Memory B cell (primary cell): ENCODE data around the gene CMTM3.
A peak's percentile ranks its signal among the peaks of the same experiment; 100 is the strongest.
"Not testable (repeated sequence)": the region's sequence is repeated elsewhere in the genome, so short reads cannot be mapped to it uniquely, and the experiment has no call there.

ENCODE experiments used
- ATAC-seq: fragments of 150-1000 bp; cut with Tn5 transposase; 2 replicates; pipeline ENCODE4 v1.10.0; 2021; ENCODE audit warnings: low read depth, mild to moderate bottlenecking, moderate library complexity
- DNase-seq, 2 donors: peaks; one replicate each; pipeline ENCODE4 v3.0.0; 2022; ENCODE audit warnings: low spot score in 2 of 2
- H3K27ac Mint-ChIP-seq: one replicate; pipeline ENCODE4 v1.8.0; 2022; ENCODE audit warnings: mild to moderate bottlenecking, moderate library complexity, mixed read lengths
- H3K27me3 Mint-ChIP-seq: one replicate; pipeline ENCODE4 v1.8.0; 2022; ENCODE audit warnings: mixed read lengths
- H3K36me3 Mint-ChIP-seq: one replicate; pipeline ENCODE4 v1.8.0; 2022; ENCODE audit warnings: mild to moderate bottlenecking, mixed read lengths
- H3K4me1 Mint-ChIP-seq: one replicate; pipeline ENCODE4 v1.8.0; 2022; ENCODE audit warnings: mixed read lengths
- H3K4me3 Mint-ChIP-seq: one replicate; pipeline ENCODE4 v1.8.0; 2022; ENCODE audit warnings: mild to moderate bottlenecking, moderate library complexity, mixed read lengths
- H3K9me3 Mint-ChIP-seq: one replicate; pipeline ENCODE4 v1.8.0; 2022; ENCODE audit warnings: mixed read lengths

Gene CMTM3, protein sequence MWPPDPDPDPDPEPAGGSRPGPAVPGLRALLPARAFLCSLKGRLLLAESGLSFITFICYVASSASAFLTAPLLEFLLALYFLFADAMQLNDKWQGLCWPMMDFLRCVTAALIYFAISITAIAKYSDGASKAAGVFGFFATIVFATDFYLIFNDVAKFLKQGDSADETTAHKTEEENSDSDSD

DNA sequence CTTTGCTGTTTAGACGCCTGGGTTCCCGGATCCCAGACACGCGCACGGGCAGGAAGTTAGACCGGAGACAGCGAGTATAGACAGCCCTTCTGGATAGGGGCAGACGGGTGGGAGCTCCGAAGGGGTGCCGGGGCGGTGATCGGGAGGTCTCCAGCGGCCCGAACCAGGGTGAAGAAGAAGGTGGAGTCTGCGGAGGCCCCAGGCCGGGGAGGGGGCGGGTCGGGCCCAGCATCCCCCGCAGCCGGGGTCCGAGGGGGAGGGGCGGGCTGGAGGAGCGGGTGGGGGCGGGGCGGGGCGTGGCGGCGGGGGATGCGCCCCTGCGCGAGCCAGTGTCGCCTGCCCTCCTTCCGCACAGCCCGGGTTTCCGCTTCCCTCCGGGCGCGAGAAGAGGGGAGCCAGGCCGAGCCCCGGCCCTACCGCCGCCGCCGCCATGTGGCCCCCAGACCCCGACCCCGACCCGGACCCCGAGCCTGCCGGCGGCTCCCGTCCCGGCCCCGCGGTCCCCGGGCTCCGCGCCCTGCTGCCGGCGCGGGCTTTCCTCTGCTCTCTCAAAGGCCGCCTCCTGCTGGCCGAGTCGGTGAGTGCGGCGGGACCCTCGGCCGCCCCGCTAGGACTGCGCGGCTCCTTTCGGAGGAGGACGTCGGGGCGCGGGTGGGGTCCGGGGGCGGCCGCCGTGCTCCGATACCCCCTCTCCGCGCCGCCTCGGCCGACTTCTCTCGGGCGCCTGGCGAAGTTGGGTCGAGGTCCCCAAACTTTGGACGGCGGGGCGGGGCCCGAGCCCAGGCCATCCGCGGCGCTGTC lies at the start of gene CMTM3:
Gene CMTM3 (plus strand): TSS at position 329 of the 801 bp plus-strand sequence. CDS start 102 bp downstream, at position 431.
- peaks cover 6% of the 10 kb centered on the region for H3K9me3 Mint-ChIP-seq
- H3K27me3 Mint-ChIP-seq: peaks cover 31% of the 10 kb centered on the region
- peak within 1 kb of the TSS; percentile 9 for H3K27ac Mint-ChIP-seq
- DNase-seq: peak; percentile 63 to 78
- peaks cover 4% of the 10 kb centered on the region for H3K36me3 Mint-ChIP-seq
- peak within 1 kb of the TSS; percentile 84 for H3K4me3 Mint-ChIP-seq
- ATAC-seq: peak; percentile 61
- peaks cover 25% of the 10 kb centered on the region for H3K4me1 Mint-ChIP-seq

DNA sequence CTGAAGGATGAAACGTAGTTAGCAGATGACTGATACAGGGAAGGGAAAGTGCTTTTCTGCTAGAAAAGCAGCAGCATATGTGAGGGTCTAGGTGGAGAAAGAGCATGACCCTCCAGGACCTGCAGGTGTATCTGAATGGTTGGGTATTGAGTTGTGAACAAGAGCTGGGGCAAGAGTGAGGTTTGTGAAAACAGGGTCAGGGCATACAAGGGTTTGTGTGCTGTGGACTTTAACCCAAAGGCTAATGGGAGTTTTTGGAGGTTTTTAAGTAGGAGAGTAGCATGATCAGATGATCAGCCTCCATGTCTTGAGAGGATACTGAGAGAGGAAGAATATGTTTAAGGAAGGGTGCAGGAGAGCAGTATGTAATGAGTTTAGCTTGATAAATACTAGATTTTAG lies 44.4 kb upstream of the CMTM3 start:
- H3K4me3 Mint-ChIP-seq: no peak overlapping the region
- peaks cover 25% of the 10 kb centered on the region for H3K36me3 Mint-ChIP-seq
- no peaks in the 10 kb centered on the region for H3K27me3 Mint-ChIP-seq
- H3K27ac Mint-ChIP-seq: peak overlapping the region; percentile 3
- peaks cover 35% of the 10 kb centered on the region for H3K4me1 Mint-ChIP-seq
- ATAC-seq: no peak
- no peak for DNase-seq
- no peaks in the 10 kb centered on the region for H3K9me3 Mint-ChIP-seq

DNA sequence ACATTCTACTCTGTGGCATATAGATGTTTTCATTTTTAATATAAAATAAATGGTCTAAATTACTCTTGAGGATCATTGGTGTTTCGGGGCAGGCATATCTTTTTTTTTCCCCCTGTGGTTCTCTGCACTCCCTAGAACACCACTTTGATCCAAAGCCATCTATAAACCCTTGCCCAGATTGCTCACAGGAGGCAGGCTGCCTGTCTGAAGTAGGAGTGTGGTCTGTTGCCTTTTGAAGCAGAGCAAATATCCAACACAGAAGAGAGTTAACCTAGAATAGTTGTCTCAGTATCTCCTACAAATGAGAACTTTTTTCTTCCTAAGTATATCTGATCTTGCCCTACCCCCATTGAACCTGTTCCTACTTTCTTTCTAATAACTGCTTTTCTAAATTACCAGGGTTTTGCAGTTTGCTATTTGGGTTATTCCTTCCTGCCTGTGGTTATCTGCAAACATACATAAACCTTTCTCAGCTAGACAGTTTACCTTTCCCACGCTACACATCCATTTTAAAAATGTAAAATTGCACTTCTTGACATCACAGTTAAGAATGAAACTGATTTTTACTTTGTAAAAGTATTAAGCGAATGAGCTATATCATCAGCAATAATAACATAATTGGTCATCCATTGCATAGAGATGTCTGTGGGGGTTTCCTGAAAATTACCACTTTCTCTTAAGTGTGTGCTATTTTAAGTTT lies 43.0 kb upstream of the CMTM3 start:
- DNase-seq (no peak), ATAC-seq (no peak)
- Mint-ChIP-seq H3K36me3 (peaks cover 23% of the 10 kb centered on the region), H3K9me3 (no peaks in the 10 kb centered on the region), H3K27me3 (no peaks in the 10 kb centered on the region), H3K27ac (peak overlapping the region; percentile 18), H3K4me3 (no peak overlapping the region), H3K4me1 (peaks cover 23% of the 10 kb centered on the region)

DNA sequence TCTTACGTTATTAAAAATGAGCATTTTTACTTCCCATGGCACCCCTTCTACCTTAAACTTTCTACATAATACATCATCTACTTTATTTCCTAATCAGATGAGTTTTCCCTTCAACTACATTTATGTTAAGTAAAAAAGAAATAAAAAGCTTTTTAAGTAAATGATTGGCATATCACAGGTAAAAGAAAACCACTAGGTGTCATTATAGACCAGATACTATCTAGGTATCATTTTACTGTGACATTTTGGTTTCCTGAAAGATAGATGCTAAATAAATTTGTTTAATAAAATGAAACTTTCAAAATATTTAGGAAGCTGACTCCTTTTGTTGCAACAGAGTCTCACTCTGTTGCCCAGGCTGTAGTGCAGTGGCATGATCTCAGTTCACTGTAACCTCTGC lies 42.1 kb upstream of the CMTM3 start:
- no peaks in the 10 kb centered on the region for H3K9me3 Mint-ChIP-seq
- H3K4me1 Mint-ChIP-seq: peaks cover 22% of the 10 kb centered on the region
- no peak overlapping the region for H3K4me3 Mint-ChIP-seq
- H3K27me3 Mint-ChIP-seq: no peaks in the 10 kb centered on the region
- no peak overlapping the region for H3K27ac Mint-ChIP-seq
- DNase-seq (no peak), ATAC-seq (no peak)
- peaks cover 27% of the 10 kb centered on the region for H3K36me3 Mint-ChIP-seq

DNA sequence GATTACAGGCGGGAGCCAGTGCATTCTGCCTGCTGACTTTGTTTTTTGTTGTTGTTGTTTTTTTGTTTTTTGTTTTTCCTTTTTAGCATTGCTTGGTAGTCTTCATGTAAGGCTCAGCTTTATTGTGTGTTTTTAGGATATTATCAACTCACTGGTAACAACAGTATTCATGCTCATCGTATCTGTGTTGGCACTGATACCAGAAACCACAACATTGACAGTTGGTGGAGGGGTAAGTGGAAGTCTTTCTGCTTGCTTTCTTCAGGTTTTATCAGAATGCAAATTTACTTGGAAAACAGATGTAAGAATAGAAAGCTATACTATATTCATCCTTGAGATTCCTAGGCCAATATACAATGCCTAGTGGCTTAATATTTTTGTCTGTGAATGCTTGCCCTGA lies 41.5 kb upstream of the CMTM3 start:
- H3K36me3 Mint-ChIP-seq: peaks cover 26% of the 10 kb centered on the region
- no peaks in the 10 kb centered on the region for H3K27me3 Mint-ChIP-seq
- no peak overlapping the region for H3K4me3 Mint-ChIP-seq
- peaks cover 19% of the 10 kb centered on the region for H3K4me1 Mint-ChIP-seq
- no peak for DNase-seq
- no peaks in the 10 kb centered on the region for H3K9me3 Mint-ChIP-seq
- H3K27ac Mint-ChIP-seq: no peak overlapping the region
- ATAC-seq: no peak

DNA sequence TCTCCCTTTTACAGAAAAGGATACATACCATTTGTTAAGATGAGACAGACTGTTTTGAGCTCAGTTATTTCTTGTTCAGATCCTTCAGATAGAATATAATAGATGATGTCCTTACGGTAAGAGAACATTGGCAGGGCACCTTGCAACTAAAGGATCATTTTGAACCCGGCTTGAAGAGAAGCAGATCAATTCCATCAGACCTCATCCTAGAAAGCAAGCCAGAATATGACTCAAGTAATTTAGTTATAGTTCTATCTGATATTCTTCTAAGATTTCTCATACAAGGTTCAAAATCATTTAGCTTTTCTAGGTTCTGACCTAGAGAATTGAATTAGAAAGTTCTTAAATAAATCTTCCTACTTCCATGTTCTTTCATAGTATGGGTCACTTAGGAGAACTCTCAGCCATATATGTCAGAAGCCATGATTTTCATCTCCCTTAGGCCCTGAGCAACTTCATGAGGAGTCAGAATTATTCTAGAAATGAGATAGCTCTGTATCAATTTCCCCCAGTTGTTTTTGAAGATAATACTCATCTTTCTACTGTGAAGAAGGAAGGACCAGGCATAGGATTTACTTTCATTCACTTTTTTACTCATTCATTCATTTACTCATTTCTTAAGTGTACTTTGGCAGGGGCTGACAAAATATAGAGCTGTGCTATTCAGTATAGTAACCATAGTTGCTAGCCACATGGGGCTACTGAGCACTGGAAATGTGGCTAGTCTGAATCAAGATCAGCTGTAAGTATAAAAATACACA lies 40.8 kb upstream of the CMTM3 start:
- no peak overlapping the region for H3K4me3 Mint-ChIP-seq
- no peak for DNase-seq
- H3K9me3 Mint-ChIP-seq: no peaks in the 10 kb centered on the region
- H3K36me3 Mint-ChIP-seq: peaks cover 22% of the 10 kb centered on the region
- no peaks in the 10 kb centered on the region for H3K27me3 Mint-ChIP-seq
- H3K27ac Mint-ChIP-seq: no peak overlapping the region
- no peak for ATAC-seq
- H3K4me1 Mint-ChIP-seq: peaks cover 19% of the 10 kb centered on the region

DNA sequence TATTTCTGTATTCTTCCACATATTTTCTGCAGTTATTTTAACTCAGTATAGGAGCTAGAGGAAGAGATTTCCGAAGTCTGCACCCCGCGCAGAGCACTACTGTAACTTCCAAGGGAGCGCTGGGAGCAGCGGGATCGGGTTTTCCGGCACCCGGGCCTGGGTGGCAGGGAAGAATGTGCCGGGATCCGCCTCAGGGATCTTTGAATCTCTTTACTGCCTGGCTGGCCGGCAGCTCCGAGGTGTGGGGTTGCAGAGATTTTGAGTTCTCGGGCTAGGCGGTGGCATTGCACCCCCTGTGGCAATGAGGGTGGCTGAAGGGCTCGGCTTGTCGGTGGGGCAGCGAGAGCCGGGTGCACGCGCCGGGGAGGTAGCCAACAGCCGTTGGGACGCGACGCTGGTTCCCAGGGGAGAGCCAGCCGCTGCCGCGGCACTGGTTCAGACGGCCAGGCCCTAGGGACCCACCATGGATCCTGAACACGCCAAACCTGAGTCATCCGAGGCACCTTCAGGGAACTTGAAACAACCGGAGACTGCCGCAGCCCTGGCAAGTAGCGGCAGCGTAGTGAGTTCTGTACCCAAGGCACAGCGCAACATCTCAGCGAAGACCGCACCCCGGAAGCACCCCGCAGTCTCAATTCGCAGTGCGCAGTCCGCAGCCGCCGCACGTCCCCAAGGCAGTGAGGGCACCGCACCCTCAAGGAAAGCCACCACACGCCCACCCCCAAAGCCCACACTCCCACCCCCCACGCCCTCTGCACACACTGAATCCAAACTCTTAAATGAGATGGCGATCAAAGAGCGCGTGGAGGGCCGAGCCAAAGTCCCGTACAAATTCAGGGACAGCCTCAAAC lies 38.2 kb upstream of the CMTM3 start, which contains the start of gene CMTM1:
Gene CMTM1 (plus strand): TSS at position 389 of the 851 bp plus-strand sequence. CDS start 75 bp downstream, at position 464.
- Mint-ChIP-seq H3K27me3 (no peaks in the 10 kb centered on the region), H3K9me3 (no peaks in the 10 kb centered on the region), H3K4me3 (no peak within 1 kb of the TSS), H3K4me1 (peaks cover 10% of the 10 kb centered on the region), H3K27ac (no peak within 1 kb of the TSS), H3K36me3 (peaks cover 14% of the 10 kb centered on the region)
- no peak for ATAC-seq
- DNase-seq: no peak

DNA sequence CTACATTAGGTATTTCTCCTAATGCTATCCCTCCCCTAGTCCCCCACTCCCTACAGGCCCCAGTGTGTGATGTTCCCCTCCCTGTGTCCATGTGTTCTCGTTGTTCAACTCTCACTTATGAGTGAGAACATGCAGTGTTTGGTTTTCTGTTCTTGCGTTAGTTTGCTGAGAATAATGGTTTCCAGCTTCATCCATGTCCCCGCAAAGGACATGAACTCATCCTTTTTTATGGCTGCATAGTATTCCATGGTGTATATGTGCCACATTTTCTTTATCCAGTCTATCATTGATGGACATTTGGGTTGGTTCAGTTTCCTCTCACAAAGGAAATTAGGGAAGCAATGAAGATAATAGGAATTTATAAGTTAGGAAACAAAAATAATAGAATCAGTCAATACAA lies 37.2 kb upstream of the CMTM3 start:
- H3K4me3 Mint-ChIP-seq, H3K4me1 Mint-ChIP-seq, H3K9me3 Mint-ChIP-seq, DNase-seq, H3K27ac Mint-ChIP-seq, H3K27me3 Mint-ChIP-seq, ATAC-seq: not testable (repeated sequence)
- H3K36me3 Mint-ChIP-seq: peaks cover 13% of the 10 kb centered on the region

DNA sequence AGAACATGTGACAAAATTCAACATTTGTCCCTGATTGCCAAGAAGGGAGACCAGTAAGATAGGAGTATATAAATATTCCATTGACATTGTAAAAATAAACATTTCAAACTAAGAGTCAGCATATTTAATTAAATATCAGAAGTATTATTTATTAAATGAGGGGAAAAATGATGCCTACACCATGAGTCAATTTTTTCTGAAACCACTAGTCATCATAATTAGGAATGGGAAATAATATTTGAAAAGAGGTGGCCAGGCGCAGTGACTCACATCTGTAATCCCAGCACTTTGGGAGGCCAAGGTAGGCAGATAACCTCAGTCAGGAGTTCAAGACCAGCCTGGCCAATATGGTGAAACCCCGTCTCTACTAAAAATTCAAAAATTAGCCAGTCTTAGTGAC lies 36.1 kb upstream of the CMTM3 start:
- DNase-seq (no peak), ATAC-seq (no peak)
- Mint-ChIP-seq H3K36me3 (peaks cover 13% of the 10 kb centered on the region), H3K27me3 (no peaks in the 10 kb centered on the region), H3K9me3 (no peaks in the 10 kb centered on the region), H3K4me3 (no peak overlapping the region), H3K27ac (no peak overlapping the region), H3K4me1 (peaks cover 5% of the 10 kb centered on the region)

DNA sequence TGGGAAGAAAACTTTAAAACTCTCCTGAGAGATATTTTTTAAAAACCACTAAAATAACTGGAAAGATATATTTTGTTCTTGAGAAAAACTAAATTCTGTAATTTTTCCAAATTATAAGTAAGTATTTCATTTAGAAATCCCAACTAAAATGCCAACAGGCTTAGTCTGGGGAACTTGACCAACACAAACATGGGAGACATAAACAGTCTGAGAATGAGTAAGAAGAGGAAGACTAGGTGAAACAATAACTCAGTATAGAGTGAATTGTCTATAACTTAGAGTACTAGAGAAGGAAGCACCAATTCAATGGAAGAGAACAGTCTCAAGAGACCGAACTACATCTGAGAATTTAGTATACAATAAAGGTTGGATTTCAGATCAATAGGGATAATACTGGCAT lies 35.4 kb upstream of the CMTM3 start:
- Mint-ChIP-seq H3K9me3 (no peaks in the 10 kb centered on the region), H3K4me1 (peaks cover 5% of the 10 kb centered on the region), H3K27me3 (no peaks in the 10 kb centered on the region), H3K4me3 (no peak overlapping the region), H3K36me3 (peaks cover 13% of the 10 kb centered on the region), H3K27ac (peak overlapping the region; percentile 19)
- DNase-seq: no peak
- no peak for ATAC-seq

DNA sequence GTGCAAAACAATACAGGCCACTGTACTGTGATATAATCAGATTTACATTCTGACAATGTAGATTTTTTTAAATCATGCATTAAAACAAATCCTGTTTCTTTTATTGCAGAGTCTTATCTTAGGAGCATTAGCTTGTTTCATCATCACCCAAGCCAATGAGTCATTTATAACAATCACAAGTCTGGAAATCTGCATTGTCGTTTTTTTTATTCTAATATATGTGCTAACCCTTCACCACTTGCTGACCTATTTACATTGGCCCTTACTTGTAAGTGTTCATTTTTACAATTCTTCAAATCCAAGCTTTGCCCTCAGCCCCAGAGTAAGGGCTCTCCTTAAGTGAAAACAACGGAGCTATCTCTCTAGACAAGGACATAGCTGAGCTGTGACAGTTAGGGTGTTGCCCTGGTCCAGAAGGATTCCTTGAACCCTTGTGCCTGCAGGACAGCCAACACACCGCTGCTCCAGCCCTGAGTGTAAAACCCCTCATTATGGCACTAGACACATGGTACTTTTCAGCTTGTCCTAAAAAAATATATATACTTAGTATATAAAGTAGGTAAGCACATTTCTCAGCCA lies 34.6 kb upstream of the CMTM3 start:
- DNase-seq: no peak
- H3K9me3 Mint-ChIP-seq: no peaks in the 10 kb centered on the region
- peaks cover 2% of the 10 kb centered on the region for H3K4me1 Mint-ChIP-seq
- H3K4me3 Mint-ChIP-seq: no peak overlapping the region
- no peak overlapping the region for H3K27ac Mint-ChIP-seq
- no peak for ATAC-seq
- peaks cover 3% of the 10 kb centered on the region for H3K27me3 Mint-ChIP-seq
- H3K36me3 Mint-ChIP-seq: peaks cover 11% of the 10 kb centered on the region

DNA sequence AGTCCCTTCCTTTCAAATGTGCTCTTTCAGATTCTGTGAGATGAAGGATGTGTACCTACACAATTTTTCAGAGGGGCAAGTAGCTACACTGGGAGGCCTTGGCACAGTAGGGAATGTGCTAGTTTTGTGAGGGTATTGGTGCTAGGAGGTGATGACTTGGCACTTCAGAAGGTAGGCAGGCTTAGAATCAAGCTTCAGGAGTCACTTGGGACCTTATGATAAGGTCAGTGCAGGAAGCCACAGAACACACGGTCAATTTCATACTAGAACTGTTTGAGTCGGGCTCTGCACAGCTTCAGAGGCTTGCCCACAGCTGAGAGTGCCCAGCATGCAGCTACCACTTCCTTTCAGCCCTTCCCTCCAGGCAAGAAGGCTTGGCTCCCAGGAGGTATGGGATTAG lies 32.1 kb upstream of the CMTM3 start:
- Mint-ChIP-seq H3K27ac (no peak overlapping the region), H3K9me3 (no peaks in the 10 kb centered on the region), H3K27me3 (peaks cover 6% of the 10 kb centered on the region), H3K36me3 (peaks cover 2% of the 10 kb centered on the region), H3K4me1 (peaks cover 2% of the 10 kb centered on the region), H3K4me3 (no peak overlapping the region)
- ATAC-seq: no peak
- DNase-seq: no peak

DNA sequence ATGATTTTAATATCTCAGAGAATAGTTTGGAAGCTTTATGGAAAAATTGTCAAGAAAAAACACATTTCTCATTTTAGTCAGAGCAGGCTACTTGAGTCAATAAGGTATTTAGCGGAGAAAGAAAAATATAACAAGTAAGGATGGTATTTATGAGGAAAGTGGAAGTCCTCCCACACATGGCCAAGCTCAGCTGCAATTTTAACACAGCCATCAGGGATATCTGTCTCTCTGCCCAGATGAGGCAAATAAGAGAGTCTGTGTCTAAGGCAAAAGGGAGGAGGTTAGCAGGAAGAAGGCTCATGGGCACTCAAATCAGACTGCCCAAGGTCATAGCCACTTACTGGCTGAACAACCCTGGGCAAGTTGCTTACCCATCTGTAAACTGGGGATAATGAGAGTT lies 30.4 kb upstream of the CMTM3 start:
- H3K4me3 Mint-ChIP-seq: no peak overlapping the region
- DNase-seq (no peak), ATAC-seq (no peak)
- H3K4me1 Mint-ChIP-seq: peaks cover 10% of the 10 kb centered on the region
- peaks cover 20% of the 10 kb centered on the region for H3K27me3 Mint-ChIP-seq
- no peaks in the 10 kb centered on the region for H3K36me3 Mint-ChIP-seq
- no peak overlapping the region for H3K27ac Mint-ChIP-seq
- H3K9me3 Mint-ChIP-seq: no peaks in the 10 kb centered on the region
